LNCaP clone FGC (cell line): Measurements from ENCODE around the gene CEACAM18.

Experiments used
- DNase-seq: peaks from one replicate; pipeline ENCODE4 v3.0.0-alpha.2; 2011; ENCODE audit warnings: low read depth
- H3K4me3 ChIP-seq: 2 replicates; pipeline ENCODE4 v1.5.1; 2011; ENCODE audit warnings: mild to moderate bottlenecking, low read depth, low read length, control low read depth
- TF ChIP-seq, protein P1 (sequence below): IDR thresholded peaks from 2 replicates; pipeline ENCODE4 v1.5.1; 2012; ENCODE audit warnings: mild to moderate bottlenecking; ENCODE audit not compliant: control insufficient read depth, insufficient read depth; ENCODE audit errors: extremely low read depth

Gene CEACAM18

DNA sequence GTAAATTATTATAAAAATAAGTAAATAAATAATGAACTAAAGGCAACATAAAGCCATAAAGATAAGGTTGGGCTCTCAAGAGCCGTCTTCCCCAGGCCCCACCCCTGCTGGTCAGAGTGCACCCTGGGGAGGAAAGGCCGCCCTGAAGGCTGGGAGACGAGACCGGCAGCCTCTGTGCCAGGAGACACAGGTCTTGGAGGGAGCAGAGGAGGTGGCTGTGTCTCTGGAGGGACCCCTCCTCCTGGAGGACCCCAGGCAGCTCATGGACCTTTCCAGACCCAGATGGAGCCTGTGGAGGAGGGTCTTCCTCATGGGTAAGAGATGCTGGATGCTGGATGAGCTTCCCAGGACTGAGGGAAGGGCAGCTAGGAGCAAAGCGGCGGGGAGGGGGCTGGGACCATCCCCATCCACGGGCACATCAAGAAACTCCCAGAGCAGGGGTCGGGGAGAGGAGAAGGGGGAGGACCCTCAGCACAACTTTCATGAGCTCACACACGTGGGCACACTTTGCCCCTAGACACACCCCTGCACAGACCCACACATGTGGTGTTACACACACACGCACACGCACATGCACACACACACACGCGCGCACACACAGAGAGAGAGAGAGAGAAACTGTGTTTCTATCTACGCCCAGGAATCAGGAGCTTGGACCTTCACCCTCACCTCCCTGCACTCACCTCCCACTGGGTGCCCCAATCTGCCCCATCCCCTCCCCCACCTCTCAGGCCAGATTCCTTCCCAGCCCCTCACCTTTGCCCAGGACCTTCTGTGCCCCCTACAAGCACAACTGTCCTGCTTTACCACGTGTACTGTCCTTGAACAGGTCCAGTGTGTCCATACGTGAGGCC, at the start of gene CEACAM18:
CEACAM18 (plus strand) TSS at position 159 of the 854 bp plus-strand sequence.
- TF ChIP-seq, protein P1, sequence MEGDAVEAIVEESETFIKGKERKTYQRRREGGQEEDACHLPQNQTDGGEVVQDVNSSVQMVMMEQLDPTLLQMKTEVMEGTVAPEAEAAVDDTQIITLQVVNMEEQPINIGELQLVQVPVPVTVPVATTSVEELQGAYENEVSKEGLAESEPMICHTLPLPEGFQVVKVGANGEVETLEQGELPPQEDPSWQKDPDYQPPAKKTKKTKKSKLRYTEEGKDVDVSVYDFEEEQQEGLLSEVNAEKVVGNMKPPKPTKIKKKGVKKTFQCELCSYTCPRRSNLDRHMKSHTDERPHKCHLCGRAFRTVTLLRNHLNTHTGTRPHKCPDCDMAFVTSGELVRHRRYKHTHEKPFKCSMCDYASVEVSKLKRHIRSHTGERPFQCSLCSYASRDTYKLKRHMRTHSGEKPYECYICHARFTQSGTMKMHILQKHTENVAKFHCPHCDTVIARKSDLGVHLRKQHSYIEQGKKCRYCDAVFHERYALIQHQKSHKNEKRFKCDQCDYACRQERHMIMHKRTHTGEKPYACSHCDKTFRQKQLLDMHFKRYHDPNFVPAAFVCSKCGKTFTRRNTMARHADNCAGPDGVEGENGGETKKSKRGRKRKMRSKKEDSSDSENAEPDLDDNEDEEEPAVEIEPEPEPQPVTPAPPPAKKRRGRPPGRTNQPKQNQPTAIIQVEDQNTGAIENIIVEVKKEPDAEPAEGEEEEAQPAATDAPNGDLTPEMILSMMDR, result no peak
- DNase-seq, result no peak
- H3K4me3 ChIP-seq, result no peak within 1 kb of the TSS

DNA sequence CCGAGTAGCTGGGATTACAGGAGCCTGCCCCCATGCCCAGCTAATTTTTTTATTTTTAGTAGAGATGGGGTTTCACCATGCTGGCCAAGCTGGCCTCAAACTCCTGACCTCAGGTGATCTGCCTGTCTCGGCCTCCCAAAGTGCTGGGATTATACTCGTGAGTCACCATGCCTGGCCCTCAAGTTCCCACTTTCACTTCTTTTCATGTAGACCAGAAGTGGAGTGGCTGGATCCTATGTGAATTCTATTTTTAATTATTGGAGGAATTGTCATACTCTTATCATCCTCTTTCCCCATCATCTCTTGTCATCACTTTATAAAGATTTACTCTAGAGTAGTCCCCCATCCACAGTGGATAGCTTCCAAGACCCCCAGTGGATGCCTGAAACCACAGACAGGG, 48.1 kb upstream of the CEACAM18 start:
- no peak overlapping the region for H3K4me3 ChIP-seq
- no peak for DNase-seq
- TF ChIP-seq, protein P1, result no peak

DNA sequence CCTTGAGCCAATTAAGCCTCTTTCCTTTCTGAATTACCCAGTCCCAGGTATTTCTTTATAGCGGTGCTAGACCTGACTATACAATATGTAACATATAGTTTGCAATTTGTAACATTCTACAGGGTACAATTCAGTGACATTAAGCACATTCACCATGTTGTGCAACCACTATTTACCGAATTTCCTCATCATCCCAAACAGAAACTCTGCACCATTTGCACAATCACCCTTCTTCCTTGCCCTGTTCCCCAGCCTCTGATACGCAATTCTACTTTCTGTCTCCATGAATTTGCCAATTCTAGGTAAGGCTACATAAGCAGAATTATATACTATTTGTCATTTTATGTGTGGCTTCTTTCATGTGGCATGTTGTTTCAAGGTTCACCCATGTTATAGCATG, 47.2 kb upstream of the CEACAM18 start:
- no peak for DNase-seq
- no peak overlapping the region for H3K4me3 ChIP-seq
- TF ChIP-seq, protein P1, result no peak

DNA sequence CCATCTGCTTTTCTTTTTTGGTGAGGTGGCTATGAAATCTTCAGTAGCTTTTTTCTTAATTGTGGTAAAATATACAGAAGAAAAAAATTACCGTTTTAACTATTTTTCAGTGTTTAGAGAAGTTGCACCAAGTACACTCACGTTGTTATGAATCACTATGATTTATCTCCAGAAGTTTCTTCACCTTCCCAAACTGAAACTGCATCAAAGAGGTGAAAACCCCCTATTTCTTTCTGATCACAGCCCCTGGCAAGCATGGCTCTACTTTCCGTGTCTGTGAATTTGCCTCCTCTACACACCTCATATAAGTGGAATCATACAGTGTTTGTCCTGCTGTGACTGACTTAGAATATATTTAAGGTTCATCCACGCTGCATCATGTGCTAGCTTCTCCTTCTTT, 45.3 kb upstream of the CEACAM18 start:
- H3K4me3 ChIP-seq, result no peak overlapping the region
- TF ChIP-seq, protein P1, result no peak
- no peak for DNase-seq

DNA sequence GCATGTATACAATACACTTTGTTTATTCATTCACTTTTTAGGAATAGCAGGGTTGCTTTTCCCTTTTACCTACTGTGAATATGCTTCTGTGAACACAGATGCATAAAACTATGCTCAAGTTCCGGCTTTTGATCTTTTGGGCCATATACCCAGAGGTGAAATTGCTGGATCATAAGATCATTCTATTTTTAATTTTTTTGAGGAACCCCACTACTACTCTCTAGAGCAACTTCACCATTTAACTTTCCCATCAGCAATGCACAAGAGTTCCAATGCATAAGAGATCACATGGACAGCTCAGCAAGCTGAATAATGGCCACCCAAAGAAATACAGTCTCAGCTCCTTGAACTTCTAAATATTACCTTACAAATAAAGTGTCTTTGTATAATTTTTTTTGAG, 43.9 kb upstream of the CEACAM18 start:
- no peak overlapping the region for H3K4me3 ChIP-seq
- DNase-seq, result no peak
- TF ChIP-seq, protein P1, result no peak

DNA sequence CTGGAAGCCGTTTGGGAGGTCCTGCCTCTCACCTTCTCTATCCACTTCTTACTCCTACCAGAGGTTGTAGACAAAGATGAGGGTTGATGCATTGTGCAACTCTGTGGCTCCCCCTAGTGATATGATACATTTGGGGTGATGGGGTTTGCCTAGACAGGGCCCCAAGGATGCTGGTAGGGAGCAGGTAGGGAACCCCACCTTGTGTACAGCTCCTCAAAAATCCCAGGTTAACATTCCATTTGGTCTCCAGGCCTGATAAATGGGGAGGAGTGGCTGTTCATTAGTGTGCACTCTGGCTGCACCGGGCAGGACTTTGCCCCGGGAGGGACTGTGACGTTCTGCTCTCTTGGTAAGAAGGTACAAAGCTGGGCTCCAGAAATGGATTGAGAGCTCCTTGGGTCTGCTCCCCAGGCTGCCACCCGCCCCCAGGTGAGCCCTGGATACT, 39.3 kb upstream of the CEACAM18 start:
- no peak overlapping the region for H3K4me3 ChIP-seq
- TF ChIP-seq, protein P1, result peak; percentile 67
- no peak for DNase-seq

DNA sequence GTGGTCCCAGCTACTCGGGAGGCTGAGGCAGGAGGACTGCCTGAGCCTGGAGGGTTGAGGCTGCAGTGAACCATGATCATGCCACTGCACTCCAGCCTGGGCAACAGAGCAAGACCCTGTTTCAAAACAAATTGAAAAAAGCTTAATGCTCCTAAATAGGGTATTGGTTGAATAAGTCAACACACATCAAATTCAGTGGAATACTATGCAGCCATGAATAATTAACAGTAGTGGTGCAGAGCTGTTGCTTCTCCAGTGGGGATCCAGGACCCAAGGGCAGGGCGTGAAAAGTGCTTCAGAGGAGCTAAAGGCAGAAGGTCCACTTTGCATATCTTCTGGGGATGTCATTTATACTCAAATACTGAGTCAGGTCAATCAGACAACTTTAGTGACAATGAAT, 38.3 kb upstream of the CEACAM18 start:
- no peak for DNase-seq
- TF ChIP-seq, protein P1, result no peak
- H3K4me3 ChIP-seq, result no peak overlapping the region
